ENCODE data around the gene RPL3. TPM values are rescaled to one million over a fixed set of nuclear protein-coding genes. Genes with fewer than 3 reads are reported as not detected.
"Not testable (repeated sequence)": the region's sequence is repeated elsewhere in the genome, so short reads cannot be mapped to it uniquely, and the experiment has no call there.

The RPL3 gene
- total and polyA plus RNA-seq, 8 donors, result 1,199 to 2,659 (median 1,706) TPM

GRCh38 chr22:39356464-39356863 lies 37.0 kb upstream of the RPL3 start:
- TF ChIP-seq CTCF (IDR thresholded peaks at IDR 0.05), result no peak
- no peak for FAIRE-seq
- no peak for DNase-seq
- Histone ChIP-seq H3K4me1 (no peaks in the 10 kb centered on the region), H3K4me3 (no peak overlapping the region), H3K36me3 (no peaks in the 10 kb centered on the region), H3K27me3 (no peaks in the 10 kb centered on the region), H3K9me3 (no peaks in the 10 kb centered on the region), H3K27ac (no peak overlapping the region)
- 74 to 85% methylated on average over 5 of the region's 5 CpGs for WGBS, 2 donors
- ATAC-seq, result peak in 3 of 4 donors; percentile 13 to 30 (median 19)
- intact Hi-C loops (cut with DNase I), result no loop called here

- FAIRE-seq; H3K4me1 ChIP-seq; ATAC-seq; H3K9me3 ChIP-seq; H3K4me3 ChIP-seq; DNase-seq; intact Hi-C loops (cut with DNase I); H3K36me3 ChIP-seq; H3K27ac ChIP-seq; H3K27me3 ChIP-seq: not testable (repeated sequence)
- WGBS, 2 donors, result 93% methylated on average over 13 to 14 of the region's 14 CpGs
Measured at GRCh38 chr22:39355805-39356204, 36.4 kb upstream of the RPL3 start.

GRCh38 chr22:39355080-39355479 lies 35.7 kb upstream of the RPL3 start:
- intact Hi-C loops (cut with DNase I), result no loop called here
- no peak for FAIRE-seq

GRCh38 chr22:39353346-39353745 lies 33.9 kb upstream of the RPL3 start:
- Histone ChIP-seq H3K4me1 (peaks cover 0 to 11% (median 0%) of the 10 kb centered on the region in 3 donors), H3K4me3 (no peak overlapping the region), H3K27ac (no peak overlapping the region), H3K27me3 (no peaks in the 10 kb centered on the region), H3K36me3 (no peaks in the 10 kb centered on the region), H3K9me3 (no peaks in the 10 kb centered on the region)
- ATAC-seq (no peak), DNase-seq (no peak), FAIRE-seq (no peak)
- intact Hi-C loops (cut with DNase I), result no loop called here
- 91 to 93% methylated on average over 9 of the region's 9 CpGs for WGBS, 2 donors
- TF ChIP-seq CTCF (IDR thresholded peaks at IDR 0.05), result no peak

More at GRCh38 chr22:39355080-39355479, 35.7 kb upstream of the RPL3 start:
- Histone ChIP-seq H3K36me3 (no peaks in the 10 kb centered on the region), H3K9me3 (no peaks in the 10 kb centered on the region), H3K27ac (no peak overlapping the region), H3K4me1 (peaks cover 0 to 5% (median 0%) of the 10 kb centered on the region in 3 donors), H3K4me3 (no peak overlapping the region), H3K27me3 (no peaks in the 10 kb centered on the region)
- ATAC-seq (no peak), DNase-seq (no peak)
- 91 to 93% methylated on average over 12 of the region's 12 CpGs for WGBS, 2 donors
- TF ChIP-seq CTCF (IDR thresholded peaks at IDR 0.05), result no peak

GRCh38 chr22:39352306-39352891 lies 33.0 kb upstream of the RPL3 start:
- FAIRE-seq (no peak), DNase-seq (no peak), ATAC-seq (no peak)
- Histone ChIP-seq H3K27me3 (no peaks in the 10 kb centered on the region), H3K27ac (no peak overlapping the region), H3K4me1 (peaks cover 0 to 11% (median 0%) of the 10 kb centered on the region in 3 donors), H3K9me3 (no peaks in the 10 kb centered on the region), H3K4me3 (no peak overlapping the region), H3K36me3 (no peaks in the 10 kb centered on the region)
- TF ChIP-seq CTCF (IDR thresholded peaks at IDR 0.05), result no peak
- intact Hi-C loops (cut with DNase I), result no loop called here
- WGBS, 2 donors, result 87 to 89% methylated on average over 7 of the region's 7 CpGs

Measured in pancreas (tissue), 10 donors.